ENCODE measurements around the gene EGFR. TPM values are rescaled to one million over a fixed set of nuclear protein-coding genes. Genes with fewer than 3 reads are reported as not detected.

Gene EGFR
- total RNA-seq, 1 experiment from 2014 or later: 3.1 TPM

- H3K27me3 ChIP-seq (ENCODE audit: control insufficient read depth, insufficient read depth, low read length): no peaks in the 10 kb centered on the region
- H3K36me3 ChIP-seq (replicated peaks; ENCODE audit: control insufficient read depth, insufficient read depth, low read length): no peaks in the 10 kb centered on the region
- no peak for DNase-seq
- H3K4me3 ChIP-seq (ENCODE audit: insufficient read depth, low read depth, low read length): no peak overlapping the region
Measured at GRCh38 chr7:55058314-55058713, 39.5 kb downstream of the EGFR start.

DNA sequence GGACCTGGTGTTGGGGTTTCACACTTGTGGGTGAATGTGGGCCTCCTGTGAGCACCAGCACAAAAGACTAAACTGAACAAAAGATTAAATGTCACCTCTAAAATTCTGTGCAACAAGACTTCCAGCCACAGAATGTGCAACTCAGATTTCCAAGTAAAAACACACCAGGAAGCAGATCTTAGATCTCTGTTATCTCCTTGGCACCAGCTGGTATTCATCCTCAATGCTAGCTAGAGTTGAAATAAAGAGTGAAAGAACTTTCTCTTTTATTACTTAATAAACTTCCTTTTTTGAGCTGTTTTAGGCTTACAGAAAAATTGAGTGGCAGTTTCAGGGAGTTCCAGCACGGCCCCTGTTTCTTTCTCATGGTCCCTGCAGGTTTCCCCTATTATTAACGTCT, 40.2 kb downstream of the EGFR start:
- Histone ChIP-seq H3K36me3 (replicated peaks; ENCODE audit: control insufficient read depth, insufficient read depth, low read length) (no peaks in the 10 kb centered on the region), H3K27me3 (ENCODE audit: control insufficient read depth, insufficient read depth, low read length) (no peaks in the 10 kb centered on the region), H3K4me3 (ENCODE audit: insufficient read depth, low read depth, low read length) (no peak overlapping the region)
- DNase-seq: no peak

GRCh38 chr7:55060085-55060484, 41.3 kb downstream of the EGFR start:
- DNase-seq: no peak
- no peak overlapping the region for H3K4me3 ChIP-seq (ENCODE audit: insufficient read depth, low read depth, low read length)
- H3K36me3 ChIP-seq (replicated peaks; ENCODE audit: control insufficient read depth, insufficient read depth, low read length): no peaks in the 10 kb centered on the region
- no peaks in the 10 kb centered on the region for H3K27me3 ChIP-seq (ENCODE audit: control insufficient read depth, insufficient read depth, low read length)

DNA sequence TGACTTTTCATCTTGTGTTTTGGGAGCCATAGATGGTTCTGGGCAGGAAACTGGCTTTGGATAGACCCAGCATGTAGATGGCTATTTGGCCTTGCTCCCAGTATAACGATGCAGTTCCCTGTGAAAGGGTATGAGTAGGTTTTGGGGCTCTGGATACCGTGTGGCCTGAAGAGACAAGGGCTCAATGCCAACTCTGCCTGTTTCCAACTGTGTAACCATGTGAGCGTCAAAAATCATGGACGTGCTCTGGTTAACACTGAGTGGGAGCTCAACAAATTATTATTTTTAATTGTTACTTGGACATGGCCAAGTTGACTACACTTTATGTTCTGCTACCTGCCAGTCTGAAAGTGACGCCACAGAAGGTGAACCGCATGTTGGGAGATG, 41.8 kb downstream of the EGFR start:
- H3K4me3 ChIP-seq (ENCODE audit: insufficient read depth, low read depth, low read length): no peak overlapping the region
- no peaks in the 10 kb centered on the region for H3K27me3 ChIP-seq (ENCODE audit: control insufficient read depth, insufficient read depth, low read length)
- DNase-seq: no peak
- H3K36me3 ChIP-seq (replicated peaks; ENCODE audit: control insufficient read depth, insufficient read depth, low read length): no peaks in the 10 kb centered on the region

GRCh38 chr7:55061726-55062499, 43.1 kb downstream of the EGFR start:
- no peaks in the 10 kb centered on the region for H3K36me3 ChIP-seq (replicated peaks; ENCODE audit: control insufficient read depth, insufficient read depth, low read length)
- DNase-seq: no peak
- no peaks in the 10 kb centered on the region for H3K27me3 ChIP-seq (ENCODE audit: control insufficient read depth, insufficient read depth, low read length)
- H3K4me3 ChIP-seq (ENCODE audit: insufficient read depth, low read depth, low read length): no peak overlapping the region

DNA sequence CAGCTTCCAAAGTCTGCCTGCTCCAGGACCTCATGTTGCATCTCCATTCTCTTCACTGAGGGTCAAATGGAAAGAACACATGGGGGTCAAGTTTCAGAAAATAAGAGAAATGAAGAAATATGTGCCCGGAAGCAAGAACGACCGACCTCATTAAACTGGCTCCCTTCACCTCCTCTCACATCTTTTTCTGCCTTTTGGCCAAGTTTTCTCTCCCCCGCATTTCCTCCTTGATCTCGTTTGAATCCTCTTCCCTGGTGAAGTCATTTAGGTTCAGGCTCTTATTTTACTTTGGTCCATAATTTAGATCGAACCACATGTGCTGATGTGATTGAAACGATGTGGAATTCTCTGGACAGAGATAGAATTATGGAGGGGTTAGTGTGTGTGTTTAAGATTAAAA, 44.2 kb downstream of the EGFR start:
- Histone ChIP-seq H3K36me3 (replicated peaks; ENCODE audit: control insufficient read depth, insufficient read depth, low read length) (no peaks in the 10 kb centered on the region), H3K4me3 (ENCODE audit: insufficient read depth, low read depth, low read length) (no peak overlapping the region), H3K27me3 (ENCODE audit: control insufficient read depth, insufficient read depth, low read length) (no peaks in the 10 kb centered on the region)
- DNase-seq: no peak

DNA sequence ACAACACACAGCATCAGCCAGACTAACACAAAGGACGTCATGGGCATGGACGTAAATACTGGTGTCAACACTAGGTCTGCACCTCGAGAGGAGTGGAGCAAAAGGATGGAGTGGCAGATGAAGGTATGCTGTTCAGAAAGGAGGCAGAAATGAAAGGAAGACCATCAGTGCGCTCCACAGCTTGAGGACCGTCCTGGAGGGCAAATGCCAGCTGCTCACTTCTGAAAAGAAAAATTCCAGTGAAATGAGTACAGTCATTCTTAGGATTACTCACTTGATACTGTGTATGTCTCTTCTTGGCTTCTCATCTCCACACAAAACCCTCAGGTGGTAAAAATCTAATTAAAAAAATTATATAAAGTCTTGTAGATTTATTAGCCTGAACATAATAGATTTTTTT, 44.8 kb downstream of the EGFR start:
- DNase-seq: no peak
- H3K36me3 ChIP-seq (replicated peaks; ENCODE audit: control insufficient read depth, insufficient read depth, low read length): no peaks in the 10 kb centered on the region
- no peaks in the 10 kb centered on the region for H3K27me3 ChIP-seq (ENCODE audit: control insufficient read depth, insufficient read depth, low read length)
- H3K4me3 ChIP-seq (ENCODE audit: insufficient read depth, low read depth, low read length): no peak overlapping the region

DNA sequence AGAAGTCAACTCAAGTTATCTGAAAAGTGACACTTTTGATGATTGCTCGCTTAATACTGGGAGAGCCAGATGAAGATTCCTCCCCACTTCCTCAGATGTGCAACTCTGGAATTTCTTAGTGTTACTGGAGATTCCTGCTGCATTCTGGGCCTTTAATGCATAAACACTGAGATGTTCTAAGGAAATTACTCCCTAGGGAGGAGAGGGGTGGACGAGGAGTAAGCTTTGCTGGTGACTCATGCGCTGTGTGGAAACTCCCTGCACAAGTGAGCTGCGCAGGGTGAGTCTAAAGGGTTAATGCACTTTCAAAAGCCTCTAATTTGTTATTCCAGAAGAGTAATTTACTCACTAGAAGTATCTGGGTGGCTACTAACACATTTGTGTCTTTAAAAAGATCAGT, 46.3 kb downstream of the EGFR start:
- H3K4me3 ChIP-seq (ENCODE audit: insufficient read depth, low read depth, low read length): no peak overlapping the region
- no peaks in the 10 kb centered on the region for H3K27me3 ChIP-seq (ENCODE audit: control insufficient read depth, insufficient read depth, low read length)
- DNase-seq: no peak
- no peaks in the 10 kb centered on the region for H3K36me3 ChIP-seq (replicated peaks; ENCODE audit: control insufficient read depth, insufficient read depth, low read length)

- DNase-seq: peak; percentile 20
- Histone ChIP-seq H3K4me3 (ENCODE audit: insufficient read depth, low read depth, low read length) (no peak overlapping the region), H3K27me3 (ENCODE audit: control insufficient read depth, insufficient read depth, low read length) (no peaks in the 10 kb centered on the region), H3K36me3 (replicated peaks; ENCODE audit: control insufficient read depth, insufficient read depth, low read length) (no peaks in the 10 kb centered on the region)
Measured at GRCh38 chr7:55065511-55066229, 46.9 kb downstream of the EGFR start.

DNA sequence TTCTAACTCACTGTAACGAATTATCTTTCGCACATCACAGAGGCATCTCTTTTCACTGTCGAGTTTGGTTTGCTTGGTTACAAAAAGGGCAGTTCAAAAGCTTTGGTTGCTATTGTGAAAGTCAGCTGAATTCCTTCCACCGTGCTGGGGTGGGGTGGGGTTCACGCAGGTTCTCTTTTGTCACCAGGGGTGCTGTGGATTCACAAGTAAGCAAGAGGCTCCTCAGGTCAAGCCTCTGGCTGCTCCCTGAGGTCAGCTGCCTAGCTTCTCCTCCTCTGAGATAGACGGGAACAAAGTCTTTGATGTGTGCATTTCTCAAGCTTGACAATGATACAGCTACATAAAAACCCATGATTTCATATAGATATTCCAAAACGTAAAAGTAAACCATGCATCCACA, 47.7 kb downstream of the EGFR start:
- Histone ChIP-seq H3K27me3 (ENCODE audit: control insufficient read depth, insufficient read depth, low read length) (no peaks in the 10 kb centered on the region), H3K4me3 (ENCODE audit: insufficient read depth, low read depth, low read length) (no peak overlapping the region), H3K36me3 (replicated peaks; ENCODE audit: control insufficient read depth, insufficient read depth, low read length) (no peaks in the 10 kb centered on the region)
- DNase-seq: peak; percentile 37

- H3K36me3 ChIP-seq (replicated peaks; ENCODE audit: control insufficient read depth, insufficient read depth, low read length): no peaks in the 10 kb centered on the region
- no peak for DNase-seq
- H3K4me3 ChIP-seq (ENCODE audit: insufficient read depth, low read depth, low read length): no peak overlapping the region
- no peaks in the 10 kb centered on the region for H3K27me3 ChIP-seq (ENCODE audit: control insufficient read depth, insufficient read depth, low read length)
Measured at GRCh38 chr7:55066938-55067337, 48.1 kb downstream of the EGFR start.

DNA sequence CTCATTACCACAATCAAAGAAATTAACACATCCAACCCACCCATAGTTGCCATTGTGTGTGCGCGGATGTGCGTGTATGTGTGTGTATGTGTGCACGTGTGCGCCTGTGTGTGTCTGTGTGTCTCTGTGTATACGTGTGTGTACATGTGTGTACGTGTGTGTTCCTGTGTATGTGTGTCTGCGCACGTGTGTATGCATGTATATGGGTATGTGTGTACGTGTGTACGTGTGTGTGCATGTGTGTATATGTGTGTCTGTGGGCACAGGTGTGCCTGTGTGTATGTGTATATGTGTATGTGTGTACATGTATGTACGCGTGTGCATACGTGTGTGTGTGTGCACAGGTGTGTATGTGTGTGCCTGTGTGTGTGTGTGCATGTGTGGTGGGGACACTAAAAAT, 48.9 kb downstream of the EGFR start:
- no peak overlapping the region for H3K4me3 ChIP-seq (ENCODE audit: insufficient read depth, low read depth, low read length)
- no peaks in the 10 kb centered on the region for H3K36me3 ChIP-seq (replicated peaks; ENCODE audit: control insufficient read depth, insufficient read depth, low read length)
- no peaks in the 10 kb centered on the region for H3K27me3 ChIP-seq (ENCODE audit: control insufficient read depth, insufficient read depth, low read length)
- DNase-seq: no peak

DNA sequence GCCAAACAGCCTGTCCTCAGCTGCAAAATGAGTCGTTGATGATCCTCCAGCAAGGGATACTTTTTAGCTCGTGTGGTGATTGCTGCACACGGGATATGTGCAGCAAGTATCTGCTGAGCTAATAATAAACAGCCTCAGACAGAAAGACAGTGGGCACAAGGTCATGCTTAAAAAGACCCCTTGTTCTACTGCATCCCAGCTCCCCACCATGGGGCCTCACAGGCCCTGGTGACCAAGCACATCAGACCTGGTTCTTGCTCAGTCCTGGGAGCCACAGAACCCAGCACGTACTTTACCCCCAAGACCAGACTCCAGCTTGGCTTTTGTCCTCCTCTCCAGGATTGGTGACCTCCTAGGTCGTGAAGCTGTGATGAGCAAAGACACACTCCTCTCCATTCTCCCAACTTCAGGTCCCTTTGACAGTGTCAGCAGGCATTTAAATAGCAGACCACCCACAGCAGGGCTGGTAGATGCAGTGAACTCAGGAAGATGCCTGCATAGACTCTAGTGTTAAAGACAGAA, 50.5 kb downstream of the EGFR start:
- DNase-seq: no peak
- Histone ChIP-seq H3K4me3 (ENCODE audit: insufficient read depth, low read depth, low read length) (no peak overlapping the region), H3K36me3 (replicated peaks; ENCODE audit: control insufficient read depth, insufficient read depth, low read length) (no peaks in the 10 kb centered on the region), H3K27me3 (ENCODE audit: control insufficient read depth, insufficient read depth, low read length) (no peaks in the 10 kb centered on the region)

DNA sequence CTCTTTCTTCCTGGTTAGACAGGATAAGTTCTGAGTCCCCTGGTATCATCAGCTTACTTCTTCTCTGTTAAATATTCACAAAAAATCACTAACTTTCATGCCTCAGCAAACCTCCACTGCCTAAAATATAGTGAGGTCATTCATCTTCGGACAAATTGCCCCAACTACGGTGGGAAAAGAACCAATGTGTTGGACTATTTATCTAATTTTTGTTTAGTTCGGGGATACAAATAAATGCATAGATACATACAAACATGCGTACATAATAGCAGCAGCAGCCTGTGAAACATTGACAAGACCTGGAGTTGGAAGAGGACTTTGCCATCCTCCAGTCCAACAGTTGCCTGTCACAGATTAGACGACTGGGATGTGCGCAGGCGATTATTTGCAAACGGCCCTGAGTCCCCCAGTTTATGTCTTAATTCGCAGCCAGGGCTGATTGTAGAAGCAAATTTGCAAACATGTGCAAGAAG, 51.5 kb downstream of the EGFR start:
- Histone ChIP-seq H3K27me3 (ENCODE audit: control insufficient read depth, insufficient read depth, low read length) (no peaks in the 10 kb centered on the region), H3K4me3 (ENCODE audit: insufficient read depth, low read depth, low read length) (no peak overlapping the region), H3K36me3 (replicated peaks; ENCODE audit: control insufficient read depth, insufficient read depth, low read length) (no peaks in the 10 kb centered on the region)
- no peak for DNase-seq

- H3K36me3 ChIP-seq (replicated peaks; ENCODE audit: control insufficient read depth, insufficient read depth, low read length): no peaks in the 10 kb centered on the region
- no peak overlapping the region for H3K4me3 ChIP-seq (ENCODE audit: insufficient read depth, low read depth, low read length)
- no peaks in the 10 kb centered on the region for H3K27me3 ChIP-seq (ENCODE audit: control insufficient read depth, insufficient read depth, low read length)
- no peak for DNase-seq
Measured at GRCh38 chr7:55070854-55071253, 52.0 kb downstream of the EGFR start.
